Aorta (tissue), 5 donors: ENCODE data around the gene TNPO2. TPM values are rescaled to one million over a fixed set of nuclear protein-coding genes. Genes with fewer than 3 reads are reported as not detected.

ENCODE experiments used
- ATAC-seq: fragments of 200-7000 bp; cut with Tn5 transposase; one replicate; pipeline ENCODE4 v1.9.1; 2022; ENCODE audit warnings: moderate library complexity; ENCODE audit not compliant: low FRiP score
- DNase-seq, 2 donors: peaks; one replicate each; pipeline ENCODE4 v3.0.0-alpha.2; 2020
- H3K27ac ChIP-seq, 2 donors: one replicate each; pipeline ENCODE4 v1.5.1; 2013; ENCODE audit warnings: low read length in 2 of 2, mild to moderate bottlenecking in 2 of 2, moderate library complexity in 2 of 2, control low read depth in 1 of 2, inconsistent platforms in 1 of 2, low read depth in 1 of 2
- H3K27me3 ChIP-seq, 2 donors: one replicate each; pipeline ENCODE4 v1.6.1; 2013; ENCODE audit warnings: control low read depth in 1 of 2, low read length in 1 of 2, mild to moderate bottlenecking in 1 of 2, moderate library complexity in 1 of 2; ENCODE audit not compliant: insufficient read depth in 2 of 2, control insufficient read depth in 1 of 2
- H3K36me3 ChIP-seq, 2 donors: one replicate each; pipeline ENCODE4 v1.6.1; 2013; ENCODE audit warnings: control low read depth in 1 of 2, low read length in 1 of 2, mild to moderate bottlenecking in 1 of 2; ENCODE audit not compliant: insufficient read depth in 2 of 2, control insufficient read depth in 1 of 2
- H3K4me1 ChIP-seq, 2 donors: one replicate each; pipeline ENCODE4 v1.6.1; 2013; ENCODE audit warnings: low read length in 2 of 2, control low read depth in 1 of 2, mild to moderate bottlenecking in 1 of 2, moderate library complexity in 1 of 2; ENCODE audit not compliant: insufficient read depth in 2 of 2, control insufficient read depth in 1 of 2
- H3K4me3 ChIP-seq, 2 donors: one replicate each; pipeline ENCODE4 v1.5.1; 2013; ENCODE audit warnings: low read length in 2 of 2, control low read depth in 1 of 2, mild to moderate bottlenecking in 1 of 2
- H3K9me3 ChIP-seq: one replicate; pipeline ENCODE4 v1.6.1; 2013; ENCODE audit warnings: mild to moderate bottlenecking, low read length; ENCODE audit not compliant: control insufficient read depth
- WGBS, 2 donors: extraction: QIAGEN DNeasy Blood & Tissue Kit; methylation state at CpG; one replicate each; pipeline ENCODE4 v1.1.7; 2013; 5-methylcytosine and 5-hydroxymethylcytosine counted together
- intact Hi-C, 2 donors: fragments of 100-400 bp; cut with DNase I; formaldehyde crosslinking; loops; one replicate each; pipeline versions ENCODE4 v1.14.2 to v1.15.0; 2022
- polyA plus RNA-seq, 2 donors: library from polyadenylated mRNA; stranded (reverse); fragments of 200-250 nt; gene quantifications; one replicate each; pipeline ENCODE4 v1.2.3, GENCODE V29; 2013
- total RNA-seq, 2 donors: library from RNA; stranded (reverse); fragmentation: NEBNext Ultra II Directional; extraction: Animal tissue kit (Norgen Biotek cat#: 25700); gene quantifications; one replicate each; pipeline ENCODE4 v1.2.1, GENCODE V29; 2021
- donor health status: healthy with polysubstance abuse.
- donor health status: Bipolar disorder and iron deficiency.
- donor health status: DM: no; HTN: no; CAD: no.
- donor health status: DM: no; HTN: no; CAD: no.
- donor health status: DM: yes; HTN: yes; CAD: no.

TNPO2 gene
- total and polyA plus RNA-seq, 4 donors = 15.2 to 71.8 (median 50.0) TPM

DNA sequence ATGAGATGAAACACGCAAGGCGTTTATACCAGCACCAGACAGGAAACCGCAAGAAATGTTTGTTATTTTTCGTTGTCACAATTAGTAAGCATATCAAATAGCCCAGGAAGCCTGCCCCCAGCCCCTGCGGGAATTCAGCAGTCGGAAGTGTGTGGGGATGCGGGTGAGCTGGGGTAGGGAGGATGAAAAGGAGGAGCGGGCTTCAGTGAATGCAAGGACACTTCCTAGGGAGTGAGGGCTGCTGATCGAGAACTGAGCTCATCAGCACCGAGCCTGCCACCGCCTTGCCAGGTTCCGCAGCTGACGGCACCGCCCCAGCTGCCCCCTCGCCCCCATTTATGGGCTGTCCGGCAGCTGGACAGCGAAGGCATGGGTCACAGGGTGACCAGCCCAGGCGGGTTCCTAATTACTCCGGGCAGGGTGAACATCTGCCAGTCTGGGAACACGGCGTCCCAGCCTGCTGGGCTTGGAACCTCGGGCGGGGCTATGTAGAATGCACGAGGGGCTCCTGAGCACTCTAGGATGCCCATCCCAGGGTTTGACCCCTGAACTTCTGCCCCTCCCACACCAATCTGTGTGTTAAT lies 26.3 kb upstream of the TNPO2 start:
- no peaks in the 10 kb centered on the region for H3K27me3 ChIP-seq
- no peak overlapping the region for H3K27ac ChIP-seq
- DNase-seq = no peak
- 37 to 44% methylated on average over 22 to 24 of the region's 24 CpGs for WGBS, 2 donors
- H3K9me3 ChIP-seq = no peaks in the 10 kb centered on the region
- H3K4me1 ChIP-seq = no peaks in the 10 kb centered on the region
- H3K4me3 ChIP-seq = no peak overlapping the region
- ATAC-seq = no peak
- intact Hi-C loops = no loop called here
- peaks cover 6 to 8% of the 10 kb centered on the region in 2 donors for H3K36me3 ChIP-seq

DNA sequence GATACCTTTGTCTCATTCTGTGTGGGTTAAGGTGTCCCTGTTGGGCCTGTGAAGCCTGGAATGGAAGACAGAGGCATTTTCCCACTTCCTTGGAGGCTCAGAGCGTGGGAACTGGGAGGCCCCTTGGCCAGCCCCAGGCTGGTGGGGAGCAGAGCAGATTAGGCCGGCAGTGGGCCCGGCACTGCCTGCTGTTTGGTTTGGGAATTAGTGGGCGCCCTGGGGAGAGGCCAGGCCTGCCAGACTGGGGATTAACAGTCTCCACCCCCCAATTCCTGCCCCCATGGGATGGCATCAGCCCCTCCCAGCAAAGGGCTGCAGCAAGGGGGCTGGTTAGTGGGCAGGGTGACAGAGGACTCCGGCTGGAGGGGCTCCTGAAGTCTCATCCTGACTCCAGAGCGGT lies 24.8 kb upstream of the TNPO2 start:
- no peaks in the 10 kb centered on the region for H3K4me1 ChIP-seq
- peaks cover 6 to 8% of the 10 kb centered on the region in 2 donors for H3K36me3 ChIP-seq
- H3K27ac ChIP-seq = no peak overlapping the region
- H3K9me3 ChIP-seq = no peaks in the 10 kb centered on the region
- H3K4me3 ChIP-seq = no peak overlapping the region
- no peaks in the 10 kb centered on the region for H3K27me3 ChIP-seq
- intact Hi-C loops = no loop called here
- WGBS, 2 donors = 57 to 71% methylated on average over 6 of the region's 6 CpGs
- no peak for ATAC-seq
- no peak for DNase-seq

DNA sequence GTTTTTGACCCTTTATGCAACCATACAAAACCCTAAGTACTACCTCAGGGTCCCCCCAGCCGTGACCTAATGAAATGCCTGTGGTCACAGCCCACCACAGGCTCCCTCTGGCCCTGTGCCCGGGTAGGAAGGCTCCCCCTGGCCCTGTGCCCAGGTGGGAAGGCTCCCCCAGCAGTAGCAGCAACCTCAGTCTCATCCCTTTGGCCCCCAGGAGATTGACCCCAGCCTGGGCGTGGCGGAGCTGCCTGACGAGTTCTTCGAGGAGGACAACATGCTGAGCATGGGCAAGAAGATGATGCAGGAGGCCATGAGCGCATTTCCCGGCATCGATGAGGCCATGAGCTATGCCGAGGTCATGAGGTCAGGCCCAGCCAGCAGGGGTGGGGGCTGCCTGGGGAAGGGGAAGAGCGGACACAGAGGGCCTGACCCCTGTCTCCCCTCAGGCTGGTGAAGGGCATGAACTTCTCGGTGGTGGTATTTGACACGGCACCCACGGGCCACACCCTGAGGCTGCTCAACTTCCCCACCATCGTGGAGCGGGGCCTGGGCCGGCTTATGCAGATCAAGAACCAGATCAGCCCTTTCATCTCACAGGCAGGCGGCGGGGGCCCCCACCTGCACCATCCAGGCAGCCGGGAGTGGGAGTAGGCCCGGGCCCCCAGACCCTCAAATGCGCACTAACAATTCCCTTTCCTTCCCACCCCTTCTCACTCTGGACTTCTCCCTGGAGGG lies 21.6 kb upstream of the TNPO2 start:
- Histone ChIP-seq H3K27me3 (no peaks in the 10 kb centered on the region), H3K9me3 (no peaks in the 10 kb centered on the region), H3K27ac (no peak overlapping the region), H3K4me1 (no peaks in the 10 kb centered on the region), H3K4me3 (no peak overlapping the region), H3K36me3 (peaks cover 6 to 8% of the 10 kb centered on the region in 2 donors)
- intact Hi-C loops = no loop called here
- 81 to 82% methylated on average over 22 of the region's 22 CpGs for WGBS, 2 donors
- DNase-seq (no peak), ATAC-seq (no peak)

DNA sequence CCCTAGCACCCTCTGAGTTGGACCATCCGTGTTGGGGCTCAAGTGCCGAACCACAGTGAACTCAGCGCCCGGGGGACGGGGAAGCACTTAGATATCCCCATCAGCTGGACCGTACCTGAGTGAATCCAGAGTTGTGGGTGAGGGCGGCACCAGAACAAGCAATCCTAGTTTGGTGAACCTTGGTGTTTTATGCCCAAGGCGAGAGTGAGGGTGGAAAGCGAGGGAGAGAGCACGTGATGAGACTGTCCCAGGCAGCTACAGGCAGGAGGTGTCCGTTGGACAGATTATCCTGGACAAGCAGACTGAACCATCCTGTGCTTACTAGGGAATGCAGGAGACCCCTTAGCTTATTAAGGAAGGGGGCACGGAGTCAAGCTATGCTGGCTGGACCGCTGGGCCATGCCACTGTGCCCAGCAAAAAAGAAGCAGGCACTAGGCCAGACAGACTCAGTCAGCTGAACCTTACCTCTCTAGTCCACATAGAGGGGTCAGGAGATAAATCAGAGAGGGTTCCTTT lies 14.2 kb upstream of the TNPO2 start:
- intact Hi-C loops = no loop called here
- H3K4me3 ChIP-seq = peak overlapping the region; percentile 43 to 73
- peaks cover 0 to 3% of the 10 kb centered on the region in 2 donors for H3K4me1 ChIP-seq
- no peak overlapping the region for H3K27ac ChIP-seq
- H3K27me3 ChIP-seq = no peaks in the 10 kb centered on the region
- WGBS, 2 donors = 11 to 13% methylated on average over 13 of the region's 13 CpGs
- DNase-seq (no peak), ATAC-seq (no peak)
- H3K36me3 ChIP-seq = no peaks in the 10 kb centered on the region
- H3K9me3 ChIP-seq = no peaks in the 10 kb centered on the region

DNA sequence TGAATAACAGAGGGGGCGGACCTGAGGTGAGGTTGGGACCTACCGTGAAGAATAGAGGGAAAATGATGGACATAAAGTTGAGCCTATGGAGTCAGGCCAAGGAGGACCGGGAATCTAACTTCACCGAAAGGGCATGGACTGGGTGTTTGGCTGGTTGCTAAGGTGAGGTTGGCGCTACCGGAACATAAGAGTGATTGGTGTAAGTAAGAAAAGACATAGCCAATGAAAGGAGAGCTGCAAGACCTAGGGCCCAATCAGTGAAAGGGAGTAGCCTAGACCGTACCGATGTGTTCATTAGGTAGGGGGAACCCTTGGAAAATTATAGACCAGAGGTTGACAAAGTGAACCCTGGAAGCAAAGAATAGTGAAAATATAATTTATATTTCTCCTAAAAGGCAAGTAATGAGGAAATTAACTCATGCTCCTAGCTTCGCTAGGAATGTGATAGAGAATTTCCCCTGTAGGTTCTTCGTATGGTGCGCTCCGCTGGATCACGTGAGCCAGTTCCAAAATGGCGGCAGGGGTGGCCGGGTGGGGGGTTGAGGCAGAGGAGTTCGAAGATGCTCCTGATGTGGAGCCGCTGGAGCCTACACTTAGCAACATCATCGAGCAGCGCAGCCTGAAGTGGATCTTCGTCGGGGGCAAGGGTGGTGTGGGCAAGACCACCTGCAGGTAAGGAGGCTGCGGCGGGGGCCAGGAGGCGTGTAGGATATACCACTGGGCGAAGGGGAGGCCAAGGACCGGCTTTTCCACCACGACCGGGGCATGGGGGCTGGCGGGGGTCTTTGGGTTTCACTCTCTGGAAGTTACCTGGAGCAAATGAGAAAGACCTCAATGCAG lies 13.5 kb upstream of the TNPO2 start, which contains the start of gene GET3:
TSS of gene GET3 (plus strand) at position 503 of the 840 bp plus-strand sequence. CDS start at position 512, 9 bp downstream.
- 1% methylated on average over 29 of the region's 29 CpGs for WGBS, 2 donors
- intact Hi-C loops = no loop called here

DNA sequence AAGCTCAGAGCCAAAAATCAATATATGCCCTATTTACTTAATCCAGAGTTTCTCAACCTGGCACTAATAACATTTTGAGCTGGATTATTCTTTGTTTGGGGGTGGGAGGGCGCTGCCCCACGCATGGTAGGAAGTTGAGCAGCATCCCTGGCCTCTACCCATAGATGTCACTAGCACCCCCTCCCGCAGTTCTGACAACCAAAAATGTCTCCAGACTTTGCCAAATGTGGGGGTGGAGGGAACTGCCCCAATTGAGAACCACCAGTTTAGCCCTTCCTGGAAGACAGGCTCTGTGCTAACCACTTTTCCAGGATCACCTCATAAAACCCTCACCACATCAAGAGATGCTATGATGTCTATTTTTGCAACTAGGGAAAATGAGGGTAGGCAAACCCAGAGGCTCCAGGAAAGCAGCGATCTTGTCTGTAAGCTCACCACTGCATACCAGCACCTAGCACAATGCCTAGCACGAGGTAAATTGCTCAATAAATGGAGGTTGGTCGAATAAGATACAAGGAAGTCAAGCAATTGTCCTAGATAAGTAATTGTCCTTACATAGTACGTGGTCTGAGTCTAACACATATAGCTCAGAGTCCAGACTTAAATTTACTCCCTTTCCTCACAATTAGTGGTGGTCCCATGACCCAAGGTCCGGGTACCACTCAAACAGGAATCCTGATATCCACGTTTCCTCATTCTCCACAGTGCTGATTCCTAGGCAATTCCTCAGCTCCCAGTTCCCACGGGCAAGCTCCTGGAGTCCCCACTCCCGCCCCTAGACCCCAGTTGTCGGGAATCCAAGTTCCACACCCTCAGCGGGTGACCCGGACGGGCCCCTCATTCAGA lies 9.9 kb upstream of the TNPO2 start:
- Histone ChIP-seq H3K27ac (peak overlapping the region in 1 of 2 donors; percentile 38), H3K36me3 (no peaks in the 10 kb centered on the region), H3K9me3 (no peaks in the 10 kb centered on the region), H3K27me3 (no peaks in the 10 kb centered on the region), H3K4me3 (peak overlapping the region; percentile 93 to 95), H3K4me1 (peaks cover 0 to 4% of the 10 kb centered on the region in 2 donors)
- intact Hi-C loops = no loop called here
- DNase-seq (no peak), ATAC-seq (no peak)
- WGBS, 2 donors = 1 to 2% methylated on average over 15 of the region's 15 CpGs

More for the DNA sequence above, 13.5 kb upstream of the TNPO2 start, which contains the start of gene GET3:
- DNase-seq = peak; percentile 84 to 90
- peaks cover 0 to 3% of the 10 kb centered on the region in 2 donors for H3K4me1 ChIP-seq
- no peaks in the 10 kb centered on the region for H3K27me3 ChIP-seq
- H3K9me3 ChIP-seq = no peaks in the 10 kb centered on the region
- H3K27ac ChIP-seq = peak within 1 kb of the TSS in 1 of 2 donors; percentile 52
- ATAC-seq = peak; percentile 93
- no peaks in the 10 kb centered on the region for H3K36me3 ChIP-seq
- peak within 1 kb of the TSS; percentile 43 to 73 for H3K4me3 ChIP-seq

DNA sequence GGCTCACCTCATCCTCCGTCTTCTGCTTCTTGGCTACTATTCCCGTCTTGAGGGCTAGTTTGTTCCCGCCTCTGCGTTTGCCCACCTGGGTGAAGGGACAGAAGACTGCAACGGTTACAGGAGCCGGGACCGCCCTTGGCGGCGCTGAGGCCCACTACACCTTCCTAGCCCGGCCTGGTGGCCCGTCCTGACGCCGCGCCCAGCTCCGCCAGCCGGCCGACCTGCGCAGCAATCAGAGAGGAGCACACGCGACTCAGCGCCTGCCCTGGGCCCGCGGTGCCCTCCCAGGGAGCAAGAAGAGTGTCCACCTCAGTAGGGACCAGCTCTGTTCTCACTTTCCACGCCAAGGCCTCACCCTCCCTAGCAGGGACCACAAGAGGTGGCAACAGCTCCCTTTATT lies 7.6 kb upstream of the TNPO2 start:
- no peak for DNase-seq
- H3K4me3 ChIP-seq = no peak overlapping the region
- no peaks in the 10 kb centered on the region for H3K27me3 ChIP-seq
- no peak overlapping the region for H3K27ac ChIP-seq
- ATAC-seq = no peak
- peaks cover 0 to 2% of the 10 kb centered on the region in 2 donors for H3K4me1 ChIP-seq
- no peaks in the 10 kb centered on the region for H3K9me3 ChIP-seq
- intact Hi-C loops = no loop called here
- no peaks in the 10 kb centered on the region for H3K36me3 ChIP-seq
- WGBS, 2 donors = 89 to 91% methylated on average over 24 of the region's 24 CpGs

DNA sequence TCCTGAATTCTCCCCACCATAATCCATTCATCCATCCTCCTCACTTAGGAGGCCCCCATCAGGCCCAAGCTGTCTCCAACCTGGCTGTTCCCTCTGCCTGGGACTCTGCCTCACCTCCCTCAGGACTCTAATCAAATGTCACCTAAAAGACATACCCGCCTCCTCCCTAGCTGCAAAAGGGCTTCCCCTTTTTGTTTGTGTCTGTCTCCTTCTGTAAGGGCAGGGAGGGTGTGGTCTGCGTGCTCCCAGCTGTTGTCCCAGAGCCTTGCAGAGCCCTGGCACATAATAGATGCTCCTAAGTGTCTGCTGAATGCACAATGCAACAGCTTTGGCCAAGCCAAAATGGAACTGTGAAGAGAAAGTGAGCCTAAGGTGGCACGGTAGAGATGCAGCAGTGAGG lies 6.3 kb upstream of the TNPO2 start:
- H3K27ac ChIP-seq = no peak overlapping the region

More for the DNA sequence above, 6.3 kb upstream of the TNPO2 start:
- ATAC-seq (no peak), DNase-seq (no peak)
- no peak overlapping the region for H3K4me3 ChIP-seq
- H3K9me3 ChIP-seq = no peaks in the 10 kb centered on the region
- no peaks in the 10 kb centered on the region for H3K36me3 ChIP-seq
- WGBS, 2 donors = 81 to 88% methylated on average over 3 of the region's 3 CpGs
- intact Hi-C loops = no loop called here
- no peaks in the 10 kb centered on the region for H3K27me3 ChIP-seq
- peaks cover 0 to 2% of the 10 kb centered on the region in 2 donors for H3K4me1 ChIP-seq
